Right lobe of liver (tissue), 6 donors: ENCODE measurements around the gene GLRA1. TPM values are rescaled to one million over a fixed set of nuclear protein-coding genes. Genes with fewer than 3 reads are reported as not detected.

Experiments used
- ATAC-seq, 4 donors: fragments of 200-7000 bp; cut with Tn5 transposase; one replicate each; pipeline ENCODE4 v1.9.1; 2020; ENCODE audit warnings: mild to moderate bottlenecking in 4 of 4, moderate library complexity in 4 of 4
- DNase-seq, 3 donors: peaks; one replicate each; pipeline ENCODE4 v3.0.0-alpha.2; 2020
- H3K27ac ChIP-seq, 3 donors: fragments of 200-600 bp; one replicate each; pipeline ENCODE4 v1.8.0; 2022
- H3K27me3 ChIP-seq, 2 donors: fragments of 200-600 bp; one replicate each; pipeline ENCODE4 v1.8.0; 2022
- H3K36me3 ChIP-seq, 4 donors: fragments of 200-600 bp; sonication (generic) in 1 of 4; one replicate each; pipeline versions ENCODE4 v1.5.1 to v1.8.0; 2017 to 2022; ENCODE audit warnings: control low read depth in 1 of 4
- H3K4me1 ChIP-seq, 4 donors: fragments of 200-600 bp; sonication (generic) in 1 of 4; one replicate each; pipeline versions ENCODE4 v1.5.1 to v1.8.0; 2017 to 2022; ENCODE audit warnings: control low read depth in 1 of 4
- H3K4me3 ChIP-seq, 3 donors: fragments of 200-600 bp; one replicate each; pipeline ENCODE4 v1.8.0; 2022
- H3K9me3 ChIP-seq, 4 donors: fragments of 200-600 bp; sonication (generic) in 1 of 4; one replicate each; pipeline versions ENCODE4 v1.5.1 to v1.8.0; 2017 to 2022; ENCODE audit warnings: control low read depth in 1 of 4
- POLR2A ChIP-seq: fragments of 450-650 bp; IDR thresholded peaks from one replicate; pipeline ENCODE4 v1.6.1; 2017; ENCODE audit warnings: antibody characterized with exemption, mild to moderate bottlenecking
- WGBS: methylation state at CpG from one replicate; pipeline ENCODE4 v1.1.6; 2018; ENCODE audit warnings: low coverage, low lambda C conversion rate; ENCODE audit not compliant: insufficient coverage; ENCODE audit errors: missing lambda C conversion rate; 5-methylcytosine and 5-hydroxymethylcytosine counted together
- intact Hi-C, 2 donors: fragments of 100-400 bp; cut with DNase I; formaldehyde crosslinking; loops; one replicate each; pipeline versions ENCODE4 v1.11.2 to v1.14.1; 2022
- total RNA-seq, 6 experiments: library from RNA; depleted of rRNA in 2 of 6; stranded (reverse); fragments of >200 nt in 2 of 6; fragmentation: NEBNext Ultra II Directional in 3 of 6; extraction: Animal tissue kit (Norgen Biotek cat#: 25700) in 3 of 6; gene quantifications; one replicate each; pipeline versions ENCODE4 v1.1.0 to v1.2.4, GENCODE V29; 2016 to 2023
- TF ChIP-seq, protein P1 (sequence below), 4 donors: fragments of 200-600 bp in 3 of 4; fragments of 450-650 bp in 1 of 4; IDR thresholded peaks; one replicate each; pipeline versions ENCODE4 v1.5.1 to v1.8.0; 2016 to 2022; ENCODE audit warnings: antibody characterized with exemption in 4 of 4, mild to moderate bottlenecking in 2 of 4
- donor health status: DM: no; HTN: yes; CAD: no.
- donor health status: DM: no; HTN: no; CAD: no.
- donor health status: DM: no; HTN: no; CAD: no.
- donor health status: DM: no; HTN: yes; CAD: no.
- donor health status: DM: no; HTN: yes; CAD: no.

The GLRA1 gene
- total RNA-seq, 6 experiments from 2014 or later: not detected

DNA sequence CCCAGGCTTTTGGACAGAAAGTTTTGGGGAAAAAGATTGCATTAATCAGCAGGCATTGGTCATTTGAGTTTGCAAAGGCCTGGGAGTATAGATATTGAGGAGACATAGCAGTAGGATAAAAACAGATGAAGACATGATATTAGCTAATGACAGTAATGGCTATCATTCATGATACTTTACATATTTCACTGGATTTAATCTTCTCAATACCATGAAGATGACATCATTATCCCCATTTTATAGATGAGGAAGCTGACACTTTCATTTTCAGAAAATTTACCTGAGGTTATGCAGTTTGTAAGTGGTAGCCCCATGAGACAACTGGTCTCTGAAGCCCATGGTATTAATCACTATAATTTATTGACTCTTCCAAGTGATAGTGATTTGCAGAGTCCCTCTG is 23.0 kb downstream of the GLRA1 start:
- no peak for DNase-seq
- TF ChIP-seq, protein P1, sequence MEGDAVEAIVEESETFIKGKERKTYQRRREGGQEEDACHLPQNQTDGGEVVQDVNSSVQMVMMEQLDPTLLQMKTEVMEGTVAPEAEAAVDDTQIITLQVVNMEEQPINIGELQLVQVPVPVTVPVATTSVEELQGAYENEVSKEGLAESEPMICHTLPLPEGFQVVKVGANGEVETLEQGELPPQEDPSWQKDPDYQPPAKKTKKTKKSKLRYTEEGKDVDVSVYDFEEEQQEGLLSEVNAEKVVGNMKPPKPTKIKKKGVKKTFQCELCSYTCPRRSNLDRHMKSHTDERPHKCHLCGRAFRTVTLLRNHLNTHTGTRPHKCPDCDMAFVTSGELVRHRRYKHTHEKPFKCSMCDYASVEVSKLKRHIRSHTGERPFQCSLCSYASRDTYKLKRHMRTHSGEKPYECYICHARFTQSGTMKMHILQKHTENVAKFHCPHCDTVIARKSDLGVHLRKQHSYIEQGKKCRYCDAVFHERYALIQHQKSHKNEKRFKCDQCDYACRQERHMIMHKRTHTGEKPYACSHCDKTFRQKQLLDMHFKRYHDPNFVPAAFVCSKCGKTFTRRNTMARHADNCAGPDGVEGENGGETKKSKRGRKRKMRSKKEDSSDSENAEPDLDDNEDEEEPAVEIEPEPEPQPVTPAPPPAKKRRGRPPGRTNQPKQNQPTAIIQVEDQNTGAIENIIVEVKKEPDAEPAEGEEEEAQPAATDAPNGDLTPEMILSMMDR (IDR thresholded peaks at IDR 0.05): no peak
- TF ChIP-seq POLR2A: no peak
- Histone ChIP-seq H3K36me3 (no peaks in the 10 kb centered on the region), H3K4me3 (no peak overlapping the region), H3K27me3 (no peaks in the 10 kb centered on the region), H3K27ac (no peak overlapping the region), H3K4me1 (no peaks in the 10 kb centered on the region), H3K9me3 (no peaks in the 10 kb centered on the region)
- intact Hi-C loops: no loop called here
- no peak for ATAC-seq

DNA sequence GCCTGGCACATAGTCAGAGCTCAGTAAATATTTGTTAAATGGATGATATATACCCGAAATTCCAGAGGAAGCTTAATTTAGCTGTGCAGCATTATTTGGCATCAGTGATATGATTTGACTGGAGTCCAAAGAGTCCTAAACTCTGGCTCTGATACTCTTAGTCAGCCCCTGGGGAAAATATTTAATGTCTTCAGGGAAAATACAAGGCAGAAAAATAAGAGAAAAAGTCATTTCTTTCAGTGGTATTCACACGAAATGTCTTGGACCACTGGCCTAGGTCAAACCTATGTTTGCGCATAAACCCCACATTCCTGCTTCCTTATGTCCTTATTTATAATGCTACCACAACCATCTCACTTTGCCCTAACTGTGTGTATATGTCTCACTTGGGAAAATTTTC is 23.8 kb downstream of the GLRA1 start:
- whole genome bisulfite sequencing: 48% methylated on average over 3 of the region's 3 CpGs
- ATAC-seq: no peak
- intact Hi-C loops: no loop called here
- Histone ChIP-seq H3K4me3 (no peak overlapping the region), H3K27ac (no peak overlapping the region), H3K9me3 (no peaks in the 10 kb centered on the region), H3K27me3 (no peaks in the 10 kb centered on the region), H3K4me1 (no peaks in the 10 kb centered on the region), H3K36me3 (no peaks in the 10 kb centered on the region)
- no peak for TF ChIP-seq POLR2A
- TF ChIP-seq, protein P1 (IDR thresholded peaks at IDR 0.05): no peak
- no peak for DNase-seq

GRCh38 chr5:151899399-151899798 is 25.3 kb downstream of the GLRA1 start:
- Histone ChIP-seq H3K9me3 (no peaks in the 10 kb centered on the region), H3K27me3 (no peaks in the 10 kb centered on the region), H3K27ac (no peak overlapping the region), H3K4me3 (no peak overlapping the region), H3K36me3 (no peaks in the 10 kb centered on the region), H3K4me1 (no peaks in the 10 kb centered on the region)
- ATAC-seq (no peak), DNase-seq (no peak)
- intact Hi-C loops: no loop called here
- 67% methylated on average over 1 of the region's 2 CpGs for WGBS
- no peak for TF ChIP-seq POLR2A
- TF ChIP-seq, protein P1 (IDR thresholded peaks at IDR 0.05): no peak

DNA sequence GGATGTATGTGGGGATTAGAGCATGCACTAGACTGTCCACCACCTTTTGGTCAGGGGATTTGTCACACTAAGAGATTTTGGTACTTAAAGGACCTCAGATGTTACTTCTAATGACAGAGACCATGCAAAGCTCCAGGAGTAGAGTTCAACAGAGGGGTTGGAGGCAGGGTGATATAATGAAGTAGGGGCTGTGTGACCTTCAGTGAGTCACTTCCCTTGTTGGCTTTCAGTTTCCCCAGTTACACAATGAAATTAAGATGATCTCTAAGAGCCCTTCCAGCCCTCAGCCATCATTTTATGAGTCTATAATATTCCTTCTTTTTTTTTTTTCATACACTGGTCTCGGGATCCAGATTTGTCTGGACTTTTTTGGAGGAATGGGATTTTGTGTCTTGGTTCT is 26.8 kb downstream of the GLRA1 start:
- intact Hi-C loops: no loop called here
- DNase-seq: no peak
- Histone ChIP-seq H3K27me3 (no peaks in the 10 kb centered on the region), H3K36me3 (no peaks in the 10 kb centered on the region), H3K9me3 (no peaks in the 10 kb centered on the region), H3K4me1 (no peaks in the 10 kb centered on the region), H3K4me3 (no peak overlapping the region), H3K27ac (no peak overlapping the region)
- TF ChIP-seq, protein P1 (IDR thresholded peaks at IDR 0.05): no peak
- no peak for TF ChIP-seq POLR2A
- ATAC-seq: no peak
- 64% methylated on average over 1 of the region's 1 CpG for WGBS

DNA sequence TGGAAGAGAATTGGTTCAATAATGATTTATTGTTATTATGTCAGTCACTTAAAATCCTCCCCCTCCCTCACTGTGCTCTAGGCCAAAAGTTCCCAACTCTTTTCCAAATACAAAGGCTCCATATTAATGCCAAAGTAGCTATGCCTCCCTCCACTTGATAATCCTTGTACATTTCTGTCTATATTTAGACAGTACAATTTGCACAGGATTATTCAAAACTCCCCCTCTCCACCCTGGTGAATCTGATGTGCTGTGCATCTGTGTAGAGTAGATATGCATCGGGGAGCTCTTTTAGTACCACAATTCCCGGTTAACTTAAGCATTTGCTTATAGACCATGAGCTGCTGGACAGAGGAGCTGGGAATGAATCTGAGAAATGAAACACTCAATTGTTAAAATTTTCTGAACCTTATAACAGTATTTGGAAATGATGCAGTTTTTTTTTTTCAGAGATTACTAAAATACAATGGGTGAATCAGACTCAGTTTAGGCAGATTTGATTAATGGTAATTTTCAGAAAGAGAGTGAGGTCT is 27.6 kb downstream of the GLRA1 start:
- TF ChIP-seq, protein P1 (IDR thresholded peaks at IDR 0.05): no peak
- TF ChIP-seq POLR2A: no peak
- DNase-seq (no peak), ATAC-seq (no peak)
- intact Hi-C loops: no loop called here
- no peaks in the 10 kb centered on the region for H3K36me3 ChIP-seq
- H3K27ac ChIP-seq: no peak overlapping the region
- WGBS: 36% methylated on average over 2 of the region's 2 CpGs
- no peaks in the 10 kb centered on the region for H3K9me3 ChIP-seq
- no peaks in the 10 kb centered on the region for H3K27me3 ChIP-seq
- no peaks in the 10 kb centered on the region for H3K4me1 ChIP-seq
- H3K4me3 ChIP-seq: no peak overlapping the region
